Fibroblast of villous mesenchyme (primary cell): ENCODE data around the gene CELF2. TPM values are rescaled to one million over a fixed set of nuclear protein-coding genes. Genes with fewer than 3 reads are reported as not detected.

Experiments used
- DNase-seq: peaks from one replicate; pipeline ENCODE4 v3.0.0-alpha.2; 2010; ENCODE audit warnings: low read depth
- H3K4me3 ChIP-seq: 2 replicates; pipeline ENCODE4 v1.5.1; 2011; ENCODE audit warnings: low read depth, mild to moderate bottlenecking, low read length
- total RNA-seq: library from RNA; depleted of rRNA; stranded (reverse); fragments of >200 nt; gene quantifications from 2 replicates; pipeline ENCODE4 v1.2.3, GENCODE V29; 2012
- TF ChIP-seq, protein P1 (sequence below): IDR thresholded peaks from 2 replicates; pipeline ENCODE4 v1.5.1; 2012; ENCODE audit warnings: low read depth, mild to moderate bottlenecking, low read length; ENCODE audit not compliant: insufficient read depth

Gene CELF2
- total RNA-seq, 1 donor: 2.2 TPM

DNA sequence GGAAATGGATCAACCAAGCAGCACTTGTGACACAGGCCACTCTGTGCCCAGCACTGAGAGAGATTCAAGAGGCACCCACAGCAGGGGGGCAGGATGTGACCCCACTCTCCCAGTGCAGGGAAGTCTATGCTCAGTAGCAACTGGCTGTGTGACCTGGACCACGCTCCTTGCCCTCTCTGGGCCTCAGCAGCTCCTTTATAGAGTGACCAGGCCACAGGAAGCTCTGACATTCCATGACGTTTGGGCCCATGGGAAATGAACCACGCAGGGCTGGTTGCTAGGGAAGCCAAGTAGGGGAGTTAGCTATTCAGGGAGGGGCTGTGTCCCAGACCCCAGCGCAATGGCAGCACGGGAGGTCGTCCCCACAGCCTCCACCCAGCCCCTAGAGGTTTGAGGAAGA, 361.2 kb downstream of the CELF2 start:
- DNase-seq: no peak
- no peak overlapping the region for H3K4me3 ChIP-seq
- TF ChIP-seq, protein P1, sequence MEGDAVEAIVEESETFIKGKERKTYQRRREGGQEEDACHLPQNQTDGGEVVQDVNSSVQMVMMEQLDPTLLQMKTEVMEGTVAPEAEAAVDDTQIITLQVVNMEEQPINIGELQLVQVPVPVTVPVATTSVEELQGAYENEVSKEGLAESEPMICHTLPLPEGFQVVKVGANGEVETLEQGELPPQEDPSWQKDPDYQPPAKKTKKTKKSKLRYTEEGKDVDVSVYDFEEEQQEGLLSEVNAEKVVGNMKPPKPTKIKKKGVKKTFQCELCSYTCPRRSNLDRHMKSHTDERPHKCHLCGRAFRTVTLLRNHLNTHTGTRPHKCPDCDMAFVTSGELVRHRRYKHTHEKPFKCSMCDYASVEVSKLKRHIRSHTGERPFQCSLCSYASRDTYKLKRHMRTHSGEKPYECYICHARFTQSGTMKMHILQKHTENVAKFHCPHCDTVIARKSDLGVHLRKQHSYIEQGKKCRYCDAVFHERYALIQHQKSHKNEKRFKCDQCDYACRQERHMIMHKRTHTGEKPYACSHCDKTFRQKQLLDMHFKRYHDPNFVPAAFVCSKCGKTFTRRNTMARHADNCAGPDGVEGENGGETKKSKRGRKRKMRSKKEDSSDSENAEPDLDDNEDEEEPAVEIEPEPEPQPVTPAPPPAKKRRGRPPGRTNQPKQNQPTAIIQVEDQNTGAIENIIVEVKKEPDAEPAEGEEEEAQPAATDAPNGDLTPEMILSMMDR: no peak

DNA sequence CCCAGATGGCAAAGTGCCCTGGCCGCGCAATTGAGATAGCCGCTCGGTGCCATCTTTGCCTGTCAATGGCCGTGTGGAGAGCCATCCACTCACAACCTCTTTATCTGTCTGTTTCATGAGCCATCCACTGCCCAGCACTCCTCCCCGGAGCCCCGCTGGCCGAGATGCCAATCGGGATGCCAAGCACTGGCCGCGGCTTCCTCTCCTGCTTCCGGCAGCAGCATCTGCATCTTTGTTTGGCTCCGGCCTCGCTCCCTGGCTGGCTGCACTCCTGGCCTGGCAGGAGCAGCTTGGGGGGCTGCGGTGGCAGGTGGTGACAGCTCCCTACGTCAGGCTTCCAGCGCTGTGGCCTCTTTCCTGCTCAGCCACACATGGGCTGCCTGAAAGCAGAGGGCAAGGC, 362.1 kb downstream of the CELF2 start:
- TF ChIP-seq, protein P1: no peak
- H3K4me3 ChIP-seq: no peak overlapping the region
- no peak for DNase-seq

DNA sequence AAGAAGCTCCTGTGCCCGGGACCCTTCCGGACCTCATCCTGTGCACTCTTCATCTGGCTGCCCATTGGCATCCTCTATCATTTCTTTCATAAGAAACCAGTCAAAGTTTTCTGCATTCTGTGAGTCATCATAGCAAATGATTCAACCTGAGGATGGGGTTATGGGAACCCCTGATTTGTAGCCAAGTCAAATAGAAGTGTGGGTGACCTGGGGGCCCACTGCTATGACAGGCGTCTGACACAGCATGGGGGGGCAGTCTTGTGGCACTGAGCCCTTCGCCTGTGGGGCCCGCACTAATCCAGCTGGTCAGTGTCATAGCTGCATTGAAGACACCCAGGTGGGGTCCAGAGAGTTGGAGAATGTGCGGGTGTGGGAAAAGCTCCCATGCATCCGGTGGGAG, 363.4 kb downstream of the CELF2 start:
- no peak overlapping the region for H3K4me3 ChIP-seq
- TF ChIP-seq, protein P1: no peak
- DNase-seq: no peak

DNA sequence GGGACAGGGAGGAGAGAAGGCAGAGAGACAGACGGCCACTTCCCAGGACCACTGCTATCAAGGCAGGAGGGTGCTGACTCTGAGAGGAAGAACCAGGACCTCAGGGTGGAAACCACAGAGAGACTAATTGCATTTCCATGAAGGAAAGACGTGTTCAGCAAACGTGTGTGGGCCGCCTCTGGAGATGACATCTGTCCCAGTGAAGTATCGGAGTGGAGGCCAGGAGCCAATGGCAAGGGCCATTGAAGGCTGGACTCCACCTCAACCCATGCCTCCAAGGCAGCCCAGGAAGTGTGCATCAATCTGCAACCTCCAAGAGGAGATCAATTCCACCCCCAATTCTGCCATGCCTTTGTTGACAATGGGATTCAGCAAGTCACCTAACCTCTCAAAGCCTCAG, 363.8 kb downstream of the CELF2 start:
- no peak overlapping the region for H3K4me3 ChIP-seq
- DNase-seq: no peak
- TF ChIP-seq, protein P1: no peak

DNA sequence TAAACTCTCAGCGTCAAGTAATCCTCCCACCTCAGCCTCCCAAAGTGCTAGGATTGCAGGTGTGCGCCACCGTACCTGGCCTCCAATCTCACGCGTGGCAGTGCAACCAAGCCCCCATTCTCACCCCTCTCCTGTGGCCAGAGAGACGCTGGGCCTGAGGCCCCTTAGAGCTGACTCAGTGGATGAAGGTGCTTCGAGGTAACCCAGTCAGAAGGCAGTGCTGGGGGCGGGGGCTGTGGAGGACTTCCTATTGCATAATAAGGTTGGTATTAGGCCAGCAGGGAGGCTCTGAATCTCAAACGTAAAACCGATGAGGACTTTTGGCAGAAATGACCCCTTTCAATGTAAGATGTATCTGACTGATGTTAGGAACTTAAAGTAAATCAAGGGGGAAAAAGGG, 364.5 kb downstream of the CELF2 start:
- TF ChIP-seq, protein P1: no peak
- no peak for DNase-seq
- H3K4me3 ChIP-seq: no peak overlapping the region

DNA sequence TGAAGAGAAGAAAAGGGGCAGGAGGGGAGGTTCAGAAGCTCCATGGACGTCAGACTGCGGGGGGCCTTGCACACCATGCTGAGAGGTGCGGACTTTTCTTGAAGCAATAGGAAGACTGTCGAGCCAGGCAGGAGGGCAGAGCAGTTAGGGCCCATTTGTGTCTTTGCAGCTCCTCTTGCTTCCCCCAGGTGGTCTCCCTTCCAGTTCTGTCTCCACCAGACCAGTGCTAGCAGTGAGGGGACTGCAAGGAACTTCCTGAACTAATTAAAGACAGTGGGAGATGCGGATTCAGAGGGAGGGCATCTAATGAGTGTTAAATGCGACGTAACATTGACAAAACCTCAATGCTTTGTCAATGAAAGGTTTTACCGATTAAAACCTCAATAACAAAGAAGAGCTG, 368.4 kb downstream of the CELF2 start:
- no peak for DNase-seq
- H3K4me3 ChIP-seq: no peak overlapping the region
- TF ChIP-seq, protein P1: no peak
